MM.1S (cell line): ENCODE results near the gene TPD52L1.

Source experiments
- DNase-seq: peaks from one replicate; pipeline ENCODE4 v3.0.0-alpha.2; 2015
- H2AFZ ChIP-seq: fragments of 300-600 bp; sonication (generic); 2 replicates; pipeline ENCODE4 v1.6.0; 2016; ENCODE audit warnings: antibody characterized with exemption, low read length
- H3F3A ChIP-seq: fragments of 300-600 bp; sonication (generic); 2 replicates; pipeline ENCODE4 v1.6.1; 2016; ENCODE audit warnings: mild to moderate bottlenecking, antibody characterized with exemption, low read length, moderate library complexity, mixed read lengths; ENCODE audit not compliant: insufficient read depth
- H3K27ac ChIP-seq: fragments of 300-600 bp; sonication (generic); 2 replicates; pipeline ENCODE4 v1.5.1; 2016; ENCODE audit warnings: mild to moderate bottlenecking, low read length
- H3K27me3 ChIP-seq: fragments of 300-600 bp; sonication (generic); replicated peaks from 2 replicates; pipeline ENCODE4 v1.6.0; 2016; ENCODE audit warnings: low read length; ENCODE audit not compliant: insufficient read depth
- H3K36me3 ChIP-seq: fragments of 300-600 bp; sonication (generic); replicated peaks from 2 replicates; pipeline ENCODE4 v1.6.1; 2016; ENCODE audit warnings: mild to moderate bottlenecking, low read length, mixed read lengths; ENCODE audit not compliant: insufficient read depth
- H3K4me1 ChIP-seq: fragments of 300-600 bp; sonication (generic); 2 replicates; pipeline ENCODE4 v1.6.1; 2016; ENCODE audit warnings: low read length, mixed read lengths
- H3K4me2 ChIP-seq: fragments of 300-600 bp; sonication (generic); 2 replicates; pipeline ENCODE4 v1.6.0; 2016; ENCODE audit warnings: low read depth, low read length
- H3K4me3 ChIP-seq: fragments of 300-600 bp; sonication (generic); 2 replicates; pipeline ENCODE4 v1.5.1; 2016; ENCODE audit warnings: low read length, mixed read lengths
- H3K79me2 ChIP-seq: fragments of 300-600 bp; sonication (generic); 2 replicates; pipeline ENCODE4 v1.6.1; 2016; ENCODE audit warnings: mixed run types, low read length, mixed read lengths
- H3K9ac ChIP-seq: fragments of 300-600 bp; sonication (generic); 2 replicates; pipeline ENCODE4 v1.6.1; 2016; ENCODE audit warnings: low read length, mixed read lengths
- H3K9me2 ChIP-seq: fragments of 300-600 bp; sonication (generic); replicated peaks from 2 replicates; pipeline ENCODE4 v1.6.1; 2016; ENCODE audit warnings: mild to moderate bottlenecking, low read length, mixed read lengths; ENCODE audit not compliant: insufficient read depth
- H3K9me3 ChIP-seq: fragments of 300-600 bp; sonication (generic); replicated peaks from 2 replicates; pipeline ENCODE4 v1.6.1; 2016; ENCODE audit warnings: mild to moderate bottlenecking, low read length, mixed read lengths; ENCODE audit not compliant: insufficient read depth
- H4K20me1 ChIP-seq: fragments of 300-600 bp; sonication (generic); 2 replicates; pipeline ENCODE4 v1.6.1; 2016; ENCODE audit warnings: mild to moderate bottlenecking, low read length, moderate library complexity, mixed read lengths; ENCODE audit not compliant: insufficient read depth
- EZH2 ChIP-seq: fragments of 300-600 bp; sonication (generic); optimal IDR thresholded peaks from 2 replicates; pipeline ENCODE3; 2017; ENCODE audit warnings: low read depth, mild to moderate bottlenecking, antibody characterized with exemption, low read length, mixed read lengths
- EZH2phosphoT487 ChIP-seq: fragments of 300-600 bp; sonication (generic); IDR thresholded peaks from 2 replicates; pipeline ENCODE4 v1.6.1; 2018; ENCODE audit warnings: antibody characterized with exemption, low read length
- TF ChIP-seq, protein P1 (sequence below): fragments of 300-600 bp; sonication (generic); IDR thresholded peaks from 2 replicates; pipeline ENCODE4 v1.5.1; 2016; ENCODE audit warnings: antibody characterized with exemption, low read length, mixed read lengths

TPD52L1 gene

DNA sequence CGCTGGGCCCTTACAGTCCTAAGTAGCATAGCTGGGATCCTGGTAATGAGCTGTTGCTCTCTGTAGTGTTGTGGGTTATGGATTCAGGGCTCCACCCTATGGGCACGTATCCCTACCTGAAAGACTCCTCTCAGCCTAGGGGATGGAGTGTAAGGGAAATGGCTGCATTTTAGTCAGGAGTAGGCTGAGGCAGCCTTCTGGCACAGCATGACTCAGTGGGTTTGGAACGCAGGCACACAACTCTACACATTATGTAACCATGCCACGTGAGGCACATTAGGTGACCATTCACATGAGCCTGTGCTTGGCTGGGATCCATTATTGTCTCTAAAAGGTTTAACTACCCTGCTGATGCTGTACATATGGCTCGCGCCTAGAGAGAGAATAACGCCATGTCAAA is 120.4 kb downstream of the TPD52L1 start:
- no peaks in the 10 kb centered on the region for H3K9me2 ChIP-seq
- no peak overlapping the region for H3K4me2 ChIP-seq
- H4K20me1 ChIP-seq: no peaks in the 10 kb centered on the region
- DNase-seq: no peak
- H2AFZ ChIP-seq: no peak overlapping the region
- H3K4me3 ChIP-seq: no peak overlapping the region
- H3F3A ChIP-seq: no peaks in the 10 kb centered on the region
- no peak overlapping the region for H3K9ac ChIP-seq
- H3K27me3 ChIP-seq: no peaks in the 10 kb centered on the region
- TF ChIP-seq EZH2 (no peak), EZH2phosphoT487 (no peak)
- TF ChIP-seq, protein P1, sequence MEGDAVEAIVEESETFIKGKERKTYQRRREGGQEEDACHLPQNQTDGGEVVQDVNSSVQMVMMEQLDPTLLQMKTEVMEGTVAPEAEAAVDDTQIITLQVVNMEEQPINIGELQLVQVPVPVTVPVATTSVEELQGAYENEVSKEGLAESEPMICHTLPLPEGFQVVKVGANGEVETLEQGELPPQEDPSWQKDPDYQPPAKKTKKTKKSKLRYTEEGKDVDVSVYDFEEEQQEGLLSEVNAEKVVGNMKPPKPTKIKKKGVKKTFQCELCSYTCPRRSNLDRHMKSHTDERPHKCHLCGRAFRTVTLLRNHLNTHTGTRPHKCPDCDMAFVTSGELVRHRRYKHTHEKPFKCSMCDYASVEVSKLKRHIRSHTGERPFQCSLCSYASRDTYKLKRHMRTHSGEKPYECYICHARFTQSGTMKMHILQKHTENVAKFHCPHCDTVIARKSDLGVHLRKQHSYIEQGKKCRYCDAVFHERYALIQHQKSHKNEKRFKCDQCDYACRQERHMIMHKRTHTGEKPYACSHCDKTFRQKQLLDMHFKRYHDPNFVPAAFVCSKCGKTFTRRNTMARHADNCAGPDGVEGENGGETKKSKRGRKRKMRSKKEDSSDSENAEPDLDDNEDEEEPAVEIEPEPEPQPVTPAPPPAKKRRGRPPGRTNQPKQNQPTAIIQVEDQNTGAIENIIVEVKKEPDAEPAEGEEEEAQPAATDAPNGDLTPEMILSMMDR: no peak
- H3K9me3 ChIP-seq: no peaks in the 10 kb centered on the region
- no peaks in the 10 kb centered on the region for H3K79me2 ChIP-seq
- no peak overlapping the region for H3K27ac ChIP-seq
- H3K4me1 ChIP-seq: no peaks in the 10 kb centered on the region
- H3K36me3 ChIP-seq: no peaks in the 10 kb centered on the region

DNA sequence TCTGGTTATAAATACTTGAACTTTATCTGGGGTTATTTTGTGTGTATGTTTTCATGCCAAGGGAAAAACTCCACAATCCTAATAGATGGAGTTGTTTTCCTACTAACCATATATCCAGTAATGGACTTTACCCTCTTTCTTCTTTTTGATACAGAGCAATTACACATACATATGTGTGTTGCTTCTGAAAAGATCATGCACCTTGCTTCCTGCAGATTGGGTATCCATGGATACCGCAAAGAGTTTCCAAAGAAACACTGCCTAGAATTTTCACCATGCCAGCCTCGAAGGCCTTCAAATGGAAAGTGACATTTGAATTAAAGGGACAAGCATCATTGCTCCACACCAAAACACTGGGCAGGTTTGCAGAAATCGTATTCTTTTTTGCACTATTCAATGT is 121.4 kb downstream of the TPD52L1 start:
- no peak for DNase-seq
- Histone ChIP-seq H3K27ac (no peak overlapping the region), H4K20me1 (no peaks in the 10 kb centered on the region), H3K4me2 (no peak overlapping the region), H3K4me1 (no peaks in the 10 kb centered on the region), H3K79me2 (no peaks in the 10 kb centered on the region), H3K27me3 (no peaks in the 10 kb centered on the region), H3K9ac (no peak overlapping the region), H2AFZ (no peak overlapping the region), H3K36me3 (no peaks in the 10 kb centered on the region), H3K9me3 (no peaks in the 10 kb centered on the region), H3K4me3 (no peak overlapping the region), H3K9me2 (no peaks in the 10 kb centered on the region), H3F3A (no peaks in the 10 kb centered on the region)
- TF ChIP-seq EZH2 (no peak), EZH2phosphoT487 (no peak)
- TF ChIP-seq, protein P1: no peak

DNA sequence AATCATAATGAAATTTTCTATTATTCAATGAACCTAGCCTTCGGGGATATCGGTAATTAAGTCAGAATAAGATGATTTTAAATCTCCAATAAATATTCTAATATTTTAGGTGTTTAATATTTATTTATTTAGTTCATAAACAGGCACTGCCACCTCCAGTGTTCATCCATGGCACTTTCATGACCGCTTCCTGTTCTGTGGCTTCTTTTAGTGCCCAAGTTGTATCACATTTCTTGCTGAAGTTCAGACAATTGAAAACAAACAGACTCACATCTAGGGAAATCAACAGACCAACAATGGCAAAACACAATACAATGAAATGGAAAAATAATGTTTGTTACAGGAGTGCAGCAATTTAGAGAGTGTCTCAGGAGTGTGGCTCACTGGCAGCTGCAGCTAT is 122.2 kb downstream of the TPD52L1 start:
- no peaks in the 10 kb centered on the region for H3K79me2 ChIP-seq
- no peaks in the 10 kb centered on the region for H3K9me2 ChIP-seq
- no peak for TF ChIP-seq EZH2phosphoT487
- TF ChIP-seq EZH2: no peak
- TF ChIP-seq, protein P1: no peak
- no peaks in the 10 kb centered on the region for H3K9me3 ChIP-seq
- no peak overlapping the region for H3K4me2 ChIP-seq
- no peak overlapping the region for H3K27ac ChIP-seq
- H3K36me3 ChIP-seq: no peaks in the 10 kb centered on the region
- no peak overlapping the region for H3K9ac ChIP-seq
- no peak for DNase-seq
- H3K4me1 ChIP-seq: no peaks in the 10 kb centered on the region
- no peaks in the 10 kb centered on the region for H4K20me1 ChIP-seq
- no peaks in the 10 kb centered on the region for H3F3A ChIP-seq
- no peak overlapping the region for H3K4me3 ChIP-seq
- H3K27me3 ChIP-seq: no peaks in the 10 kb centered on the region
- no peak overlapping the region for H2AFZ ChIP-seq

DNA sequence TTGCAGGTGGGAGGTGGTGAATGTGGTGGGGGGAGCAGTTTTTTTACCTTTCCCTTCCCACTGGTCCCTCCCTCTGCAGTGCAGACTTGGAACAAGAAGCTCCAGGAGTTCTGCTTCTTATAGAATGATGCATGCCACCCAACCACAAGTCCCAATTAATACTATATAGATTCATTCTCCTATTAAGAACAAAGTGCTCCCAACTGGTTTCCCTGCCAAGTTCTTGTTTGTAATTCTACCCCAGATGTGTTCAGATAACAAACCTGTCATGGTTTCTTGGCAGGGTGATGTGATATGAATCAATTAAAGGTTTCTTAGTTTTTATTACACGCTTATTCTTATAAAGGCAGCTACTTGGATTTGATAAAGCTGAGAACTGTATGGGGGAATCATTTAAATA is 124.3 kb downstream of the TPD52L1 start:
- H3F3A ChIP-seq: no peaks in the 10 kb centered on the region
- DNase-seq: no peak
- H3K9ac ChIP-seq: no peak overlapping the region
- H3K27me3 ChIP-seq: no peaks in the 10 kb centered on the region
- no peaks in the 10 kb centered on the region for H3K79me2 ChIP-seq
- H3K4me3 ChIP-seq: no peak overlapping the region
- TF ChIP-seq EZH2phosphoT487 (no peak), EZH2 (no peak)
- TF ChIP-seq, protein P1: no peak
- no peaks in the 10 kb centered on the region for H3K9me3 ChIP-seq
- no peak overlapping the region for H3K4me2 ChIP-seq
- no peaks in the 10 kb centered on the region for H3K36me3 ChIP-seq
- no peaks in the 10 kb centered on the region for H3K4me1 ChIP-seq
- H3K27ac ChIP-seq: no peak overlapping the region
- no peaks in the 10 kb centered on the region for H3K9me2 ChIP-seq
- H4K20me1 ChIP-seq: no peaks in the 10 kb centered on the region
- H2AFZ ChIP-seq: no peak overlapping the region
